Fibroblast of upper back skin (primary cell): ENCODE results near the gene EN1.

ENCODE experiments used
- DNase-seq: peaks from one replicate; pipeline ENCODE4 v3.0.0-alpha.2; 2013

Gene EN1

DNA sequence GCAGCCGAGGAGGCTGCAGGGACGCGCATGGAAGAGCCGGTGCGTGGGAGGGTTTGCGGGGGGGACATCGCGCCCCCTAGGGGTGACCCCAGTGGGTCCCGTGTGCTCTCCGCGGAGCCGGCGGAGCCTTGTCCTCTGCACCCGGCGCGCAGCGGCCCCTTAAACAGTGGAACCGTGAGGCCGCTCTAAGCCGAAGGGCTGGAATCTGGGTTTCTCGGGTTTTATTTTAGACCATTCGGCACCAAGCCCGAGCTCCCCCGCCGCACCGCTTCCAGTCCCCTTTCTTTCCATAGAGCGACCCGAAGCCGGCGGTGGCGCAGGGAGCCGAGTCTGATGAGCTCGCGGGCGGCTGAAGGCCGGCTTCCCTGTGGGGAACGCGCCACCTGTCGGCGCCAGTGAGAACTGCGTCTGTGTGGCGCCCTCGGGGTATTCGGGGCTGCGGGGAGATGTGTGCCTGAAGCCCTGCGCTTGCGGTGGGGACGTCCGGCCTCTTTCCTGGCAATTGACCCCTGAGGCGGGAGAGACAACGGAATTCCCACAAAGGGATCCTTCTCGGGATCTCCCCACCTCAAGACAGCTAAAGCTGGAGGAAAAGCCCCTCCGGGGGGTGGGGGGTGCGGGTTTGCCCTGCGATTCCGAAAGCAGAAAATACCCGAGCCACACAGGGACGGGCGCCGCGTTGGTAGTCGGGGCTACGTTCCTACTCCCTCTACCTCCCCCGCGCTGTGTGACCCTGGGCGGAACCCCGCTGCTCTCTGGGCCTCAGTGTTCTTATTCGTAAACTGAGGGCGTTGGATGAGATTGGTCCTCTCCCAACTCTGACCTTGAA is 8.2 kb upstream of the EN1 start:
- peak; percentile 93 for DNase-seq

- DNase-seq, result peak; percentile 81
Measured at GRCh38 chr2:118854507-118855345, 7.3 kb upstream of the EN1 start.

DNA sequence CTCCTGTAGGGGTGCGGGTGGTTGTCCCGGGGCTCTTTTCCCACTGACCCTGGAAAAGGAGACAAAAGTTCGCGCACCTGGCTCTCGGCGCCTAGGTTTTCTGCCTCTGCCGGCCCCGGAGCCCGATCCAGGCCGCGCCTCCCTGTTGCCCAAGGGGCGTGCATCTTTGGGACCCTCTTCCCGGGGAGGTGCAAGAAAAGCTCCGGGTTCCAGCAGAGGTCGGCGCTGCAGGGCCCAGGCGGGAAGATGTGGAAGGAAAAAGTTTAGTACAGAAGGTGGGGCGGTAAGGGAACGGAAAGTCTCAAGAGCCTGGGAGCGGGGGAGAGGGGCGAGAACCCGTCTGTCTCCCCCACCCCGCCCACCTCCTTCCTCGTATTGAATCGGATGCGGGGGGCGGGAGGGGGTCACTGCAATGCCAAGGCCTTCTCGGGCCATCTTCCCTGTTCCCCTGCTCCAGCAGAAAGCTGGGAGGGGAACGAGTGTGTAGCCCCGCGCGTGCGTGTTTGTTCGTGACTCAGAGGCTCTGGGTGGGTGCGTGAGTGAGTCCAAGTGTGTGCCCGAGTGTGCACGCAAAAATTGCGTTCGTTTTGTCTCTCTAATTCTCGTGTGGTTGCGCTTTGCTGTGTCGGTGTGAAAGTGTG is 6.3 kb upstream of the EN1 start:
- peak; percentile 57 for DNase-seq

DNA sequence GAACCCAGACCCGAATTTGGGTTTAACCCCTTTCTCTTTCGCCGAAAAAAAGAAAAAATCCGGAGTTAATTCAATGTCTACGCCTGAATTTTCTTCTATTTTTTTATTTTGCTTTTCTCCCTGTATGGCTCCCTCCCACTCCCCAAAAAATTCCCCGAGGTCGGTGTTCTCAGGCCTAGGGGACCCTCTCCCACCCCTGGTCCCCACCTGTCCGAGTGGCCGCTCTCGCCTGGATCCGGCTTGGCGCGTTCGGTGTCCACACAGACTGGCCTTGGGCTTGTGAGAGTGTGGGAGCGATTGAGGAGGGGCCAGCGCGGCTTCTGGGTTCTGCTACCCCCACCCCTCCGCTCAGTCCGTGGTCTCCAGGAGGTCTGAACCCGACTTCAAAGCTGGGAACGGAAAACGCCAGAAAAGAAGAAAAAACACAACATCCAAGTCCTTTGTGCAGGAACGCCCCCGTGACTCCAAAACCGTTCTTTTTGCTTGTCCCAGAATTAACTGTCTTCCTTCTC is 5.7 kb upstream of the EN1 start:
- no peak for DNase-seq

GRCh38 chr2:118852605-118853128 is 5.2 kb upstream of the EN1 start:
- peak; percentile 38 for DNase-seq

DNA sequence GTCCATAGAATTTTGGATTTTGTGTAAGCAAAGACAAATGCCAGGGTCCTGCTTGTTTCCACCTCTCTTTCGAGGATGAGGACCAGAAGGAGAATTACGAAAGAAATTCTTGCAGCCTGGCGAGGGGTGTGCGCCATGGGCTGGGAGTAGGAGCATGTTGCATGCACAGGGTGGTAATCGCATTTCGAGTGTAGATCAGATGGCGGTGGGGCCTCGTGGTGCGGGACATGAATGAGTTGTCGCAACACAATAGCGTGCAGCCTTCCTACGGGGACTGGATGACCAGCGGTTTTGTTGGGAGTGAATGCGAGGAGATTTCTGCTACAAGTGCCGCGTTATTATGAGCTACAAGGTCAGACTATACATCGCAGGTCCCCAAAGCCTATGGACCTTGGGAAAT is 4.2 kb upstream of the EN1 start:
- no peak for DNase-seq

DNA sequence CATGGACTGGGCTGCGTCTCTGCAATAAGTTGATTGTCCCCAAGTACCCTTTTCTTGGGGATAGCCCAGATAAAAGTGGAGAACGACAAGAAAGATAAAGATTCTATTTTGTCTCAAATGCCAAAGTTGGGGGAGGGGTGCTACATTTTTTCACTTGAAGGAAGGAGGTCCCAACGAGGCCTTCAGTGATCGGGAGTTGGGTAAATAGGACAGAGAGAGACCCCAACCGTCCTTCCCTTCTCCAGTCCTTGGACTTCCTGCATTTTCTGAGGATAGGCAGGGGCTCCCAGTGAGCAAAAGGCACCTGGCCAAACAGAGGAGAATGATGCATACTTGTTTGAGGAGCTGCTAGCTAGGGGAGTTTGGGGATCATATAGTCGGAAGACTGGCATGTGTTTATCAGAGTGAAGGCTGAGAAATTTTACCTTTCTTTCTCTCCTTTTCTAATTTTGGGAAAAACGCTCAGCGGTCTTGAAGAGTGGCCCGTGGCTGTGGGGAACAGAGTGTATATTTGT is 3.5 kb upstream of the EN1 start:
- DNase-seq, result peak; percentile 53

DNA sequence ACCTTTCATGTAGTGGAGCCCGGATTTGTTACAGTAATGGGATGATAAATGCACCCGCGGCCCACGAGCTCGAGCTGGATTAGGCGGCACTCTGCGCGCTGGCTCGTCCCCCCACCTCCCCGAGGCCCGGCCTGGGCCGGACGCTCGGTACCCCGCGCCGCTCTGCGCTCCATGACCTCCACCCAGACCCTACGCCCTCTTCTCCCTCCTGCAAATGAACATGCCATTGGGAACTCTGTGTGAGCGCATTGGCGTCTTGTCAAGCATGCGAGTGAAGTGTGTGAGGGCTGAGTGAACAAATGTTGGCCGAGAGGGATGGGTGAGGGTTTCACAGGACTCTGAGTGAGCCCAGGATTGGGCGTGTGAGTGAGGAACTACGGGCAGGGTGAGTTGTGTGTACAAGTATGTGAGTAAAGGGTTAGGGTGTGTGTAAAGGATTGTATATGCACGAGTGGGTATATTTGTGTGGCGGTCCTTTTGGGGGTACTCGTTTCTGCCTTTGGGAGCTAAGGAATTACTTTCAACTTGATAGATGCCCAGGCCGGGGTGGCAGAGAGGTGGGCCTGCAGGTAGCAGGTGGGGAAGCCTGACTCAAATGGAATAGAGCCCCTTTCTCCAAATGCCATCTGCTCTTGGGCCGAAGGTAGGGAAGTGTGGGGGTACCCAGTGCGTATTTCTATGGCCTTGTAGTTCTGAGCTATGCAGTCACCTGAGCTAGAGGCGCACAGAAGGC is 2.9 kb upstream of the EN1 start:
- DNase-seq, result peak; percentile 65

DNA sequence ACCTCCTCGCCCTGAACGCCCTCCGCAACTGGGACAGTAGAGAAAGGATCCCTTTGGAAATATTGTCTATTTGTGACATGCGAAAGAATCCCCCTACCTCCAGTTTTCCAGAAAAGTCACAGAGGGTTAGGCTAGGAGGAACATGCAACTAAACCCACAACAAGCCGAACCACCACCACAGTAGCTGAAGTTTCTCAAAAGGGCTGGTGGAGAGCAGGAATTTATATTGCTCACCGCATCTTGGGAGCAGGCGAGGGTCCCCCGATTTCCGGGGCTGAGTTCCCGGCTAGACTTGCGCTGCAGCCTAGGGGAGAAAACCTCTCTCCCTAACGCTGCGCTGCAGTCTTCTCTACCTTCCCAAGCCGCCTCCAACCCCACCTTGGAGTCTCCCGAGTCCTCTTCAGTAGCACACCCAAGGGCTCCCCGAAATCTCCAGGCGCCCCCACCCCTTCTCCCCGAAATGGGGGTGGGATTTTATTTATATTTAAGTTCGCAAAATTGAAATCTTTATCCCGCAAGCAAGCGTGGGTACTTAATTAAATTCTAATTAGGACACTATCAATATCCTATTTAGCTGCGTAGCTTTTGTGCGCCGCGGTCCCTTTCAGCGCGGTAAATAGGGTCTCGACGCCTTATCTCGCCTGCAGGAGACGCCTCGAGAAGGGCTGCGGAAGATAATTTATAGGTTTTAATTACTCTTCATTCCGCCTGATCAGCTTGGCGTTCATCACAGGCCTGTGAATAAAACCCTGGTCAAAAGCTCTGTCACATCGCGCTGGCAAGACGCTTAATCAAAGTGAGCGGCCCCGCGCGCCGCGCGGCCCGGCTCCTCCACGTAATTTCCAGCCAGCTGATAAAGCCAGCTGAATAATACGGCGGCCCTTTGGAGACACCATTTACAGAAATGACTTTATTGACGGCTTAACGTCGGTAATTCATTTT is 2.0 kb upstream of the EN1 start:
- peak; percentile 39 for DNase-seq

- DNase-seq, result peak; percentile 42
Measured at GRCh38 chr2:118848381-118849225, 1.2 kb upstream of the EN1 start.

DNA sequence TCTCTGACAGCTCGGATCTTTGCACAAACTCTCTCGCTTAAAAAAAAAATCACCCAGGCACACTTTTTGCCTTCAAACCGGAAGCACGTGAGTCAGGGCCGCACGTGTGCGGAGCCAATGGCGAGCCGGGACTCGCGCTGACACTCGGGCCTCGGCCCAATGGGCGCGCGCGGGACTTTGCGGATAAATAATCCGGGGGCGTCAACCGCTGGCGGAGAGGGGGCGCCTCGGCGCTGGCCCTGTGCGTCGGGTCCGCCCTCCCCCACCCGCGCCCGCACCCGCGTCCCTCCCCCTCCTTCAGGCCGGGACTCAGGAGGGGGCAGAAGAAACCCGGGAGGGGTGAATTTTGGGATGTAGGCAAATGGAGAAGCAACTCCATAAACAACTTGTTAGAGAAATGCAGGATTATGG is 319 bp upstream of the EN1 start:
- DNase-seq, result peak; percentile 99

GRCh38 chr2:118846442-118846952 is 951 bp downstream of the EN1 start:
- no peak for DNase-seq

DNA sequence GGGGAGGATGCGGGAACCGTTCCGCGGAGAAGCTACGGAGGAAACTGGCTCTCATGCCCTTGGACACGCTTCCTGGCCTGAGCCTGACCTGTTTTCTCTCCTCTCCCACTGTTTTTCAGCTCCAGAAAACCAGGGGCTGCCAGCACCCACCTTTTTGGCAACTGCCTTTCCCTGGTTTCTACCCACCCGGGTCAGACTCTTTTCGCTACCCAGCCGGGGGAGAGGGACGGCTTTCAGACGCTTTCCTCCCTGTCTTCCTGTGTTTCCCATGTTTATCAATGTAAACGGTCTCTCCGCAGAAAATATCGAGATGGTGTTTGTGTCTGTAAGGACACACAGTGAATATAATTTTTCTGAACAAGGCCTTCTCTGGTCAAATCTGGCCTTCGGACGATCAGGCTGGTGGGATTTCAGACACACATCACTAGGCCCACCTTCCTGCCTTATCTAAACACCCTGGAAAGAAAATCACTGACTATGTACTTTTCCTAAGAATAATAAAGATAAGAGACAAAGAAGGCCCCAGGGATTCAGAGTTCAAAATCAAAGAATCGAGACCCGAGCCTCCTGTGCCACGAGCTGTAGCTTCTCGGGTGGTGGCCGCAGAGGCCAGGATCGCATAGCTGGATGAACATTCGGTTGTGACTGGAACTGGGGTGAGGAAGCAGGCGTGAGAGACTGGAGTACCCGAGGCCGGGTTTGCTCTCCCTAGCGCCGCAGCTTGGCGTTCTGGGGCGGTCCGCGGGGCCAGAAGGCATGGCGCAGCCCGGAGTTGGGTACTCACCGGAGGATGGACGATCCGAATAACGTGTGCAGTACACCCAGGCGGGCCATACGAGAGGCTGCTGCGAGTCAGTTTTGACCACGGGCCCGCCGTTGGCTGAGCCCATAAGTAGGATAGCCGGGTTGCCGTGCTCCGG is 1.7 kb downstream of the EN1 start:
- no peak for DNase-seq

GRCh38 chr2:118845005-118845521 is 2.4 kb downstream of the EN1 start:
- no peak for DNase-seq

DNA sequence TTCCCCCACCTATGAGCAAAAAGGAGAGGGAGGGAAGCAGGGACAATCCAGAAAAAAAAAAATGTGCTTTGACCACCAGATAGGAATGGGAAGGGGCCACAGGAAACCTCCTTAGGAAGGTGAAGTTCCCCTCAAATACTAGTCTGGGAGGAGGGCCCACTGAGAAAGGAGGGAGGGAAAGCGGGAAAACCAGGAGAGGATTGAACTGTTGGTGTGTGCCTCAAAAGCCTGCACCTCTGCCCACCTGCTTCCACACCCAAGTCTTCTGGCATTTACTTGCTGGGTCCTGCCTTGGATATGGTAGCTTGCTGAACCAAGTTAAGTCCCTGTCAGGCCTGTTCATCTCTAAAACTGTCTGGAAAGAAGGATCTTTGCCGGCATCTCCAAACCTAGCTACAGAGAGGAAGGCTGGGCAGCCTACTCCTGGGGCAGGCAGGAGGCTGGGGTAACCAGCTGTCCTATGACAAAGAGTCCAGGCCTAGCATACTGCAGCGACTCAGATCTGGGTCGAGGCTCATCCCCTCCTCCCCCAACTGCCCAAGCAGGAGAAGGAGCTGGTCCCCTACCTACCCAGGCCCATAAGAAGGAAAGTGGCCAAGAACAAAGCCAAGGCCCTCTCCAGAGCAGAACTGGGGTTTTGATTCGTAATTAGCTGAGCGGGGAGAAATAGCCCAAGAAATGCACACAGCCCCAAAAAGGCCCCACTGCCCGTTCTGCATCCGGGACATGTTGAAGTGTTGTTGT is 3.0 kb downstream of the EN1 start:
- DNase-seq, result no peak

- no peak for DNase-seq
Measured at GRCh38 chr2:118843483-118844132, 3.8 kb downstream of the EN1 start.
